Panc1 (cell line): ENCODE results near the gene RABGAP1L. TPM values are rescaled to one million over a fixed set of nuclear protein-coding genes. Genes with fewer than 3 reads are reported as not detected.
"Not testable (repeated sequence)": the region's sequence is repeated elsewhere in the genome, so short reads cannot be mapped to it uniquely, and the experiment has no call there.

Experiments used
- ATAC-seq: fragments of 200-7000 bp; cut with Tn5 transposase; 2 replicates; pipeline ENCODE4 v1.9.1; 2020; ENCODE audit warnings: mild to moderate bottlenecking, moderate library complexity
- BruUV-seq: library from RNA; stranded (reverse); fragments of 400-500 nt; replicated peaks from 2 replicates; lab custom pipeline; 2021; lab: Mats Ljungman, UMichigan
- CTCF ChIA-PET: fragments of 300-600 bp; sonication (Branson Sonifier 250); formaldehyde crosslinking; loops from one replicate; lab custom pipeline; 2022; ENCODE audit warnings: antibody characterized with exemption; lab: Charles Lee
- POLR2A ChIA-PET: fragments of 300-600 bp; sonication (Branson Sonifier 250); formaldehyde crosslinking; loops from one replicate; lab custom pipeline; 2022; ENCODE audit warnings: antibody characterized with exemption; lab: Charles Lee
- DNase-seq: peaks from one replicate; pipeline ENCODE4 v3.0.0-alpha.2; 2010; ENCODE audit warnings: low read depth, low spot score
- H3K27ac ChIP-seq: 2 replicates; pipeline ENCODE4 v1.5.1; 2011; ENCODE audit warnings: mild to moderate bottlenecking, low read length, inconsistent platforms
- H3K27me3 ChIP-seq: fragments of 200-500 bp; sonication (Bioruptor generic); 2 replicates; pipeline ENCODE4 v1.6.0; 2014; ENCODE audit warnings: low read length, inconsistent platforms; ENCODE audit not compliant: control insufficient read depth, insufficient read depth
- H3K36me3 ChIP-seq: fragments of 200-500 bp; sonication (Bioruptor generic); 2 replicates; pipeline ENCODE4 v1.5.1; 2014; ENCODE audit warnings: inconsistent platforms, mild to moderate bottlenecking, low read length, moderate library complexity; ENCODE audit not compliant: control insufficient read depth, insufficient read depth
- H3K4me1 ChIP-seq: 2 replicates; pipeline ENCODE4 v1.5.1; 2011; ENCODE audit warnings: inconsistent platforms, mild to moderate bottlenecking, low read length, moderate library complexity; ENCODE audit not compliant: control insufficient read depth, insufficient read depth
- H3K4me3 ChIP-seq, 2 experiments: 2 replicates each; pipeline ENCODE4 v1.5.1; 2011 to 2012; ENCODE audit warnings: low read depth in 2 of 2, low read length in 2 of 2, mild to moderate bottlenecking in 2 of 2, inconsistent platforms in 1 of 2, moderate library complexity in 1 of 2
- H3K9me3 ChIP-seq: fragments of 200-500 bp; sonication (Bioruptor generic); 2 replicates; pipeline ENCODE4 v1.5.1; 2014; ENCODE audit warnings: low read depth, mild to moderate bottlenecking, inconsistent platforms, low read length, moderate library complexity; ENCODE audit not compliant: control insufficient read depth, insufficient read depth
- CTCF ChIP-seq: fragments of 450-650 bp; IDR thresholded peaks from 2 replicates; pipeline ENCODE4 v1.5.1; 2017; ENCODE audit warnings: mild to moderate bottlenecking
- POLR2AphosphoS5 ChIP-seq: IDR thresholded peaks from 2 replicates; pipeline ENCODE4 v1.6.1; 2012; ENCODE audit warnings: mild to moderate bottlenecking, low read depth, low read length, moderate library complexity
- REST ChIP-seq, 2 experiments: IDR thresholded peaks; 2 replicates each; pipeline ENCODE4 v1.6.1; 2011 to 2012; ENCODE audit warnings: low read depth in 2 of 2, control low read depth in 1 of 2, low read length in 1 of 2, mild to moderate bottlenecking in 1 of 2, moderate library complexity in 1 of 2; ENCODE audit not compliant: insufficient read depth in 1 of 2
- SIN3A ChIP-seq: IDR thresholded peaks from 2 replicates; pipeline ENCODE4 v1.6.1; 2012; ENCODE audit warnings: low read depth, mild to moderate bottlenecking, low read length, moderate library complexity, borderline replicate concordance; ENCODE audit not compliant: insufficient read depth
- TCF7L2 ChIP-seq: IDR thresholded peaks from 2 replicates; pipeline ENCODE4 v1.6.1; 2011; ENCODE audit warnings: mild to moderate bottlenecking, low read depth, low read length, inconsistent platforms
- in situ Hi-C: cut with HindIII; loops from 2 replicates; pipeline ENCODE4 v1.10.0; 2016; ENCODE audit warnings: low sequenced_read_pairs, low pct_unique_long_range_greater_than_20kb
- intact Hi-C: fragments of 100-400 bp; cut with micrococcal nuclease; formaldehyde crosslinking; loops from one replicate; pipeline ENCODE4 v1.10.0; 2022; ENCODE audit not compliant: unreplicated experiment
- total RNA-seq: library from RNA; stranded (reverse); gene quantifications from one replicate; pipeline ENCODE4 v1.2.1, GENCODE V29; 2021; ENCODE audit not compliant: unreplicated experiment

The RABGAP1L gene
- total RNA-seq, 1 experiment from 2014 or later = 37.0 TPM

- TF ChIP-seq SIN3A = no peak
- Histone ChIP-seq H3K27me3 (no peaks in the 10 kb centered on the region), H3K4me3 (no peak overlapping the region)
These were observed 174.1 kb downstream of the RABGAP1L start for GRCh38 chr1:174333437-174333836.

GRCh38 chr1:174337000-174337681 is 177.8 kb downstream of the RABGAP1L start:
- in situ Hi-C loops = no loop called here

More at GRCh38 chr1:174333437-174333836, 174.1 kb downstream of the RABGAP1L start:
- POLR2A ChIA-PET = no interaction called here
- no peak for ATAC-seq
- no peak overlapping the region for H3K27ac ChIP-seq
- in situ Hi-C loops (no loop called here), intact Hi-C loops (no loop called here)
- no TSS peak for BruUV-seq
- DNase-seq = no peak
- CTCF ChIA-PET = no interaction called here
- H3K9me3 ChIP-seq = no peaks in the 10 kb centered on the region
- no peaks in the 10 kb centered on the region for H3K4me1 ChIP-seq
- no peaks in the 10 kb centered on the region; the same call in 1 of the 2 replicates for H3K36me3 ChIP-seq

GRCh38 chr1:174340404-174340803 is 181.1 kb downstream of the RABGAP1L start:
- H3K9me3 ChIP-seq, in situ Hi-C loops, H3K36me3 ChIP-seq, H3K4me3 ChIP-seq, ATAC-seq, H3K27me3 ChIP-seq, BruUV-seq, POLR2A ChIA-PET, DNase-seq, intact Hi-C loops, H3K27ac ChIP-seq, CTCF ChIA-PET, H3K4me1 ChIP-seq: not testable (repeated sequence)

More at GRCh38 chr1:174337000-174337681, 177.8 kb downstream of the RABGAP1L start:
- H3K9me3 ChIP-seq = no peaks in the 10 kb centered on the region
- ChIA-PET CTCF (no interaction called here), POLR2A (no interaction called here)
- H3K36me3 ChIP-seq = no peaks in the 10 kb centered on the region
- TF ChIP-seq REST (IDR thresholded peaks at IDR 0.05; ENCODE audit: insufficient read depth in 1 of 2, low read depth in 2 of 2, low read length in 1 of 2) (no peak), SIN3A (no peak), POLR2AphosphoS5 (no peak), CTCF (no peak), TCF7L2 (no peak)
- no TSS peak for BruUV-seq
- intact Hi-C loops = no loop called here
- H3K4me3 ChIP-seq = no peak overlapping the region
- no peaks in the 10 kb centered on the region for H3K27me3 ChIP-seq
- H3K27ac ChIP-seq = no peak overlapping the region
- H3K4me1 ChIP-seq = no peaks in the 10 kb centered on the region
- DNase-seq (no peak), ATAC-seq (no peak)
